Fibroblast of villous mesenchyme (primary cell): Measurements from ENCODE around the gene DAPK2. TPM values are rescaled to one million over a fixed set of nuclear protein-coding genes. Genes with fewer than 3 reads are reported as not detected.

Source experiments
- DNase-seq: peaks from one replicate; pipeline ENCODE4 v3.0.0-alpha.2; 2010; ENCODE audit warnings: low read depth
- H3K4me3 ChIP-seq: 2 replicates; pipeline ENCODE4 v1.5.1; 2011; ENCODE audit warnings: low read depth, mild to moderate bottlenecking, low read length
- CTCF ChIP-seq: IDR thresholded peaks from 2 replicates; pipeline ENCODE4 v1.5.1; 2012; ENCODE audit warnings: low read depth, mild to moderate bottlenecking, low read length; ENCODE audit not compliant: insufficient read depth
- total RNA-seq: library from RNA; depleted of rRNA; stranded (reverse); fragments of >200 nt; gene quantifications from 2 replicates; pipeline ENCODE4 v1.2.3, GENCODE V29; 2012

The DAPK2 gene
- total RNA-seq, 1 donor = 8.2 TPM

DNA sequence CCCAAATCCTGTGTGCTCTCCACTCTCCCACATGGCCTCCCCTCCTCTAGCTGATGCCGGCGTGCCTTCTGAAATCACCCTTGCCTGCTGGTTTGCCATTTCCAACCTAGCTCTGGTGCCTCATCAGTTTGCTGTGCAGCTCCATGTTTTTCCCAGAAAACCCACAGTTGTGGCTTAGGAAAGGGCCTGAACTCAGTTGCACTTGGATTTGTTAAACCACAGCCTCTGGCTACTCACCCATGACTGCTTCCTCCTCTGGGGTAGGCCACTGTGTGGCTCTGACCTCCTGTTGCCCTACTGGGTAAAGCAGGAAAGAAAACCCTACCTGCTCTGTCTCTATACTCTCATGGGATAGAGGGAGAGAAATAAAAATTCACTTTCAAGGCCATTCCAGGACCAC lies 97.3 kb downstream of the DAPK2 start:
- TF ChIP-seq CTCF = no peak
- DNase-seq = no peak
- no peak overlapping the region for H3K4me3 ChIP-seq

DNA sequence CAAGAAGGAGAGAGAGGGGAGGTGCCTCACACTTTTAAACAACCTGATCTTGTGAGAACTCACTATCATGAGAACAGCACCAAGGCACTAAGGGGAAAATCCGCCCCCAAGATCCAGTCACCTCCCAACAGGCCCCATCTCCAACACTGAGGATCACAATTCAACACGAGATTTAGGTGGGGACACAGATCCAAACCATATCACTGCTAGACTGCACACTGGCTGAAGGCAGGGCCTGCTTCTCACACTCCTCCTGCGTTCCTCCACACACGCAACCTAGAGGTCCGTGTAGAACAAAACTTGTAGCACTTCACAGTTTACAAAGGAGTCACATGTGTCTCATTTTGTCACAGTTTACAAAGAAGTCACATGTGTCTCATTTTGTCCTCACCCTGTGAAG lies 97.8 kb downstream of the DAPK2 start:
- DNase-seq = no peak
- H3K4me3 ChIP-seq = no peak overlapping the region
- TF ChIP-seq CTCF = no peak

- TF ChIP-seq CTCF = no peak
- DNase-seq = no peak
- H3K4me3 ChIP-seq = no peak overlapping the region
Measured at GRCh38 chr15:63947228-63947627, 99.1 kb downstream of the DAPK2 start.

- TF ChIP-seq CTCF = no peak
- no peak for DNase-seq
- no peak overlapping the region for H3K4me3 ChIP-seq
Measured at GRCh38 chr15:63946524-63947065, 99.7 kb downstream of the DAPK2 start.

- H3K4me3 ChIP-seq = no peak overlapping the region
- TF ChIP-seq CTCF = no peak
- DNase-seq = no peak
Measured at GRCh38 chr15:63945838-63946298, 100.4 kb downstream of the DAPK2 start.

DNA sequence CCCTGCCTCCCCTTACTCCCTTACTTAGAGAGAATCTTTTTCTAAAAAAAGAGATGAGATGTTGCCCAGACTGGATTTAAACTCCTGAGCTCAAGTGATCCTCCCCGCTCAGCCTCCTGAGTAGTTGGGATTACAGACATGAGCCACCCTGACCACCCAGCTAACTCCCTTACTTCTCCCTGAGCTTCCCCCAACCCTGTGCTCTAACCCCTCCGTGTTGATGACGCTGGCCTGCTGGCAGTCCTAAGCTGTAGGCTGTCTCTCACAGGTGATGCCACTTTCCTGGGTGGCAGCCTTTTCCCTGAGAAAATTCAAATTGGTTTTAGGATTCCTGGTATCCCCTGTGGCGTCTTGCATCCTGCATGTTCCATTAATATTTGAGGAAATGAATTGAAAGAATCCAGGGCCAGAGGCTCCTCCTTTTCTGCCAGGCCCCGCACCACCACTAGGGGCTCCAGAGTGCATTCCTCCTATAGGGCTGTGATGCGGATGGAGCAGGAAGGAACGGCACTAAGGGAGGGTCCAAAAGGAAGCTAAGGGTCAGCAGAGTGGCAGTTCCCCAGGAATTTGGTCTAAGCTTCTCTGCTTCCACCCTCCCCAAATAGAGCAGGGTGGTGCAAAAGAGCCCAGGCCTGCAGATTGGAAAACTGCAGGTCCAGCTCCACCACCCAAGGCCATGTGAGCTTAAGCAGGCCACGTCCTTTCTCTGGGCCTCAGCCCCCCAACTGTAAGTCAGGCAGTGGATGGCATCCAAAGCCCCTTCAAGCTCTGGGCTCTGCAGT lies 101.1 kb downstream of the DAPK2 start:
- H3K4me3 ChIP-seq = no peak overlapping the region
- peak; percentile 40 for DNase-seq
- peak; percentile 98 for TF ChIP-seq CTCF

GRCh38 chr15:63944681-63944955 lies 101.7 kb downstream of the DAPK2 start:
- no peak overlapping the region for H3K4me3 ChIP-seq
- DNase-seq = no peak
- no peak for TF ChIP-seq CTCF
